ENCODE measurements around the gene ZNF488. TPM values are rescaled to one million over a fixed set of nuclear protein-coding genes. Genes with fewer than 3 reads are reported as not detected.

Gene ZNF488
- total and polyA plus RNA-seq, 8 donors, result 0.38 to 3.1 (median 2.0) TPM

DNA sequence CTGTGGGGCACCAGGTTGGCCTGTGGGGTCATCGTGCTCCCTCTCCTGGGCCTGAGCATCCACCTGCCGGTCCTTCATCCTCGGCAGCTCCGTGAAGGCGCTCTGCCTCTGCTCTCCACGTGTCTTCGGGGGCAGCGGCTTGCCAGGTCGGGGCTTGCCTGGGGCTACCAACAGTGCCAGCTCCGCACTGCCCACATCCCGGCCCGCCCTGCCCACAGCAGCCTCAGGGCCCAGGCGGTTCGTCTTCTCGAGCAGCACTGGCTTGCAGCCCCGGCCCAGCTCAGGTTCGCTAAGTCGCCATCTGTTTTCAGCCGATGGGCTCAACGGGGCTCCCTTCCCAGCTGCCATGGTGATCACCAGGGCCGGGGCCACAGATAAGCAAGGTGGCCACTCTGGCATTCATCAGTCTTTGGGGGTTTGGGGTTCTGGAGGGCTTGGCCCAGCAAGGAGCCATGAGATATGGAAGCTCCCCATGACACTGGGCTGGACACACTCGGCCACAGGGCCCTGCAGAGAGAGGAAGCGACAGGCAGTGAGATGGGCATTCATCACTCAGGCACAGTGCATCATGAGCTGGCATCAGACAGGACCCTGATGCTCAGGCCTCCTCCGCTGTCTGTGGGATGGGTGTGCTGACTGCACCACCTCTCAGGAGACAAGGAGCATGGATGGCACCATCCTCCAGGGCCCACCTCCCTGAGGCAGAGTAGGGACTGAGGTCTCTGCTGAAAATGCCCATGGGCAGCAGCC lies 15.5 kb downstream of the ZNF488 start:
- DNase-seq, result no peak
- Histone ChIP-seq H3K9me3 (no peaks in the 10 kb centered on the region), H3K27me3 (no peaks in the 10 kb centered on the region), H3K36me3 (no peaks in the 10 kb centered on the region), H3K4me1 (no peaks in the 10 kb centered on the region), H3K27ac (no peak overlapping the region), H3K4me3 (no peak overlapping the region)
- intact Hi-C loops (cut with DNase I), result no loop called here
- TF ChIP-seq CTCF (IDR thresholded peaks at IDR 0.05), result no peak
- no peak for ATAC-seq

GRCh38 chr10:47367646-47368045 lies 16.4 kb downstream of the ZNF488 start:
- Histone ChIP-seq H3K27ac (no peak overlapping the region), H3K9me3 (no peaks in the 10 kb centered on the region), H3K27me3 (no peaks in the 10 kb centered on the region), H3K36me3 (no peaks in the 10 kb centered on the region), H3K4me1 (no peaks in the 10 kb centered on the region), H3K4me3 (no peak overlapping the region)
- ATAC-seq (no peak), DNase-seq (no peak)
- intact Hi-C loops (cut with DNase I), result no loop called here
- no peak for TF ChIP-seq CTCF (IDR thresholded peaks at IDR 0.05)

- no peak for DNase-seq
- Histone ChIP-seq H3K9me3 (no peaks in the 10 kb centered on the region), H3K4me1 (no peaks in the 10 kb centered on the region), H3K4me3 (no peak overlapping the region), H3K27me3 (no peaks in the 10 kb centered on the region), H3K27ac (no peak overlapping the region), H3K36me3 (no peaks in the 10 kb centered on the region)
- no peak for TF ChIP-seq CTCF (IDR thresholded peaks at IDR 0.05)
- ATAC-seq, result no peak
- intact Hi-C loops (cut with DNase I), result no loop called here
Measured at GRCh38 chr10:47366731-47367460, 17.2 kb downstream of the ZNF488 start.

GRCh38 chr10:47366181-47366631 lies 17.9 kb downstream of the ZNF488 start:
- Histone ChIP-seq H3K9me3 (no peaks in the 10 kb centered on the region), H3K4me1 (no peaks in the 10 kb centered on the region), H3K36me3 (no peaks in the 10 kb centered on the region), H3K27me3 (no peaks in the 10 kb centered on the region), H3K4me3 (no peak overlapping the region), H3K27ac (no peak overlapping the region)
- no peak for ATAC-seq
- DNase-seq, result no peak
- no peak for TF ChIP-seq CTCF (IDR thresholded peaks at IDR 0.05)
- intact Hi-C loops (cut with DNase I), result no loop called here

DNA sequence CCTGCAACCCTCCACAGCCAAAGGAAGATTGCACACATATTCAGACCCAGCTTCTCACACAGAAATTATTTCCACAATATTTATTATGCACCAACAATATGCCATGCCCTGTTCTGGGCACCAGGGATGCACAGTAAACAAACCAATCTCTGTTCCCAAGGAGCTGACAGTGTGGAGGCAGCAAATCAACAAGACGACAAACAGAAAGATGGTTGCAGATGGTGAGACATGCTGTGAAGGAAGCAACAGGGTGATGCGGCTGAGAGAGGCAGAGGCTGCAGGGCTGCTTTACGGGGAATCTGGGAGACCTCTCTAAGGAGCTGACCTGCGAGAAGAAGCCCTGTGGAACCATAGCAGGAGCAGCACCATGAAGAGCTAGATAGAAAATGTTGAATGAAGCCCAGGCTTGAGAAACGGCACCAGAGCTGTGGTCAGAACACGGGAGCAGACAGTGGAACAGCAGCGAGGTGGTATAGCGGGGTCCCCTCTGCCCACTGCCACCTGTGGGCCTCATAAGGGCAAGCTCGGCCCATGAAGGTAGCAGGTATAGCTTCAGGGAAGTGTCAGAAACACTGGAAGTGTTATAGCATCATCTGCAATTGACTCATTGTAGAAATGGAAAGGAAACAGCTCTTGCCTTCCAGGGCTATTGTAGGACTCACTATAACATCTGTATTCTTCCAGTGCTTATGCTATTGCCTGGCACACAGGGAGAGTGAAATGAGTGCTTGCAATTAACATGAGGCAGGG lies 18.5 kb downstream of the ZNF488 start:
- no peak for TF ChIP-seq CTCF (IDR thresholded peaks at IDR 0.05)
- H3K4me1 ChIP-seq, result no peaks in the 10 kb centered on the region
- H3K9me3 ChIP-seq, result no peaks in the 10 kb centered on the region
- H3K36me3 ChIP-seq, result no peaks in the 10 kb centered on the region
- H3K4me3 ChIP-seq, result no peak overlapping the region
- no peak for DNase-seq
- no peak overlapping the region for H3K27ac ChIP-seq
- H3K27me3 ChIP-seq, result no peaks in the 10 kb centered on the region
- ATAC-seq, result no peak
- intact Hi-C loops (cut with DNase I), result no loop called here

Measured in left lung (tissue), 10 donors.